ENCODE measurements around the gene CEP70. TPM values are rescaled to one million over a fixed set of nuclear protein-coding genes. Genes with fewer than 3 reads are reported as not detected.

CEP70 gene
- polyA plus RNA-seq, 1 experiment = 14.6 TPM

- H3K27me3 ChIP-seq (ENCODE audit: control insufficient read depth, insufficient read depth, low read length) = peaks cover 9% of the 10 kb centered on the region
- no peaks in the 10 kb centered on the region; the same call in 1 of the 2 replicates for H3K9me3 ChIP-seq (ENCODE audit: control insufficient read depth, insufficient read depth, low read length)
- H3K4me3 ChIP-seq (ENCODE audit: low read depth, low read length) = no peak overlapping the region
- TF ChIP-seq CTCF (IDR thresholded peaks at IDR 0.05; ENCODE audit: low read depth, low read length) = no peak
- ChIA-PET POLR2A (no interaction called here), CTCF (no interaction called here)
- no peak for DNase-seq (ENCODE audit: low read depth, low spot score)
- no peak overlapping the region for H3K27ac ChIP-seq (ENCODE audit: low read depth, low read length)
Observed at GRCh38 chr3:138461896-138462295, 132.2 kb downstream of the CEP70 start.

GRCh38 chr3:138461246-138461645, 132.8 kb downstream of the CEP70 start:
- H3K27ac ChIP-seq (ENCODE audit: low read depth, low read length) = no peak overlapping the region
- no peak overlapping the region for H3K4me3 ChIP-seq (ENCODE audit: low read depth, low read length)
- ChIA-PET CTCF (interaction anchor here (2.1 kb wide), 1 partner anchor 18 kb away, joined by 11 read pairs; no protein-coding TSS in a partner anchor), POLR2A (no interaction called here)
- TF ChIP-seq CTCF (IDR thresholded peaks at IDR 0.05; ENCODE audit: low read depth, low read length) = no peak
- no peaks in the 10 kb centered on the region; the same call in 1 of the 2 replicates for H3K9me3 ChIP-seq (ENCODE audit: control insufficient read depth, insufficient read depth, low read length)
- no peak for DNase-seq (ENCODE audit: low read depth, low spot score)
- H3K27me3 ChIP-seq (ENCODE audit: control insufficient read depth, insufficient read depth, low read length) = peaks cover 9% of the 10 kb centered on the region

GRCh38 chr3:138460536-138461205, 133.4 kb downstream of the CEP70 start:
- DNase-seq (ENCODE audit: low read depth, low spot score) = no peak
- POLR2A ChIA-PET = no interaction called here
- no peak for TF ChIP-seq CTCF (IDR thresholded peaks at IDR 0.05; ENCODE audit: low read depth, low read length)
- Histone ChIP-seq H3K9me3 (ENCODE audit: control insufficient read depth, insufficient read depth, low read length) (no peaks in the 10 kb centered on the region; the same call in 1 of the 2 replicates), H3K4me3 (ENCODE audit: low read depth, low read length) (no peak overlapping the region), H3K27ac (ENCODE audit: low read depth, low read length) (no peak overlapping the region), H3K27me3 (ENCODE audit: control insufficient read depth, insufficient read depth, low read length) (peaks cover 12% of the 10 kb centered on the region)
- CTCF ChIA-PET = interaction anchor here (1.0 to 2.1 kb wide), 3 partner anchors 19 to 463 kb away, joined by 3 to 11 read pairs (median 3); no protein-coding TSS in a partner anchor

- no peak for DNase-seq (ENCODE audit: low read depth, low spot score)
- POLR2A ChIA-PET = interaction anchor here (0.6 kb wide), 1 partner anchor 191 kb away, joined by 5 read pairs; no protein-coding TSS in a partner anchor
- H3K4me3 ChIP-seq (ENCODE audit: low read depth, low read length) = no peak overlapping the region
- CTCF ChIA-PET = interaction anchor here (1.0 to 2.1 kb wide), 4 partner anchors 19 to 464 kb away, joined by 3 to 11 read pairs (median 4); no protein-coding TSS in a partner anchor
- peaks cover 12% of the 10 kb centered on the region for H3K27me3 ChIP-seq (ENCODE audit: control insufficient read depth, insufficient read depth, low read length)
- H3K27ac ChIP-seq (ENCODE audit: low read depth, low read length) = no peak overlapping the region
- H3K9me3 ChIP-seq (ENCODE audit: control insufficient read depth, insufficient read depth, low read length) = no peaks in the 10 kb centered on the region; the same call in 1 of the 2 replicates
- no peak for TF ChIP-seq CTCF (IDR thresholded peaks at IDR 0.05; ENCODE audit: low read depth, low read length)
Observed at GRCh38 chr3:138459619-138460535, 134.2 kb downstream of the CEP70 start.

Measured in AG04450 (cell line).